Activated T-cell treated with anti-CD3 and anti-CD28 coated beads for 1 hour (primary cell): ENCODE data around the gene HHAT.

Experiments
- DNase-seq: peaks from one replicate; pipeline ENCODE4 v3.0.0-alpha.2; 2020; ENCODE audit warnings: low read depth

Gene HHAT

GRCh38 chr1:210600421-210601159, 271.9 kb downstream of the HHAT start:
- DNase-seq: no peak

GRCh38 chr1:210603123-210603522, 274.4 kb downstream of the HHAT start:
- DNase-seq: no peak

GRCh38 chr1:210605099-210605498, 276.4 kb downstream of the HHAT start:
- DNase-seq: no peak

GRCh38 chr1:210607361-210607760, 278.7 kb downstream of the HHAT start:
- no peak for DNase-seq

- no peak for DNase-seq
Observed at GRCh38 chr1:210608767-210609166, 280.1 kb downstream of the HHAT start.

GRCh38 chr1:210616356-210616755, 287.7 kb downstream of the HHAT start:
- no peak for DNase-seq

- no peak for DNase-seq
Observed at GRCh38 chr1:210617293-210617692, 288.6 kb downstream of the HHAT start.

- no peak for DNase-seq
Observed at GRCh38 chr1:210618369-210618768, 289.7 kb downstream of the HHAT start.

- no peak for DNase-seq
Observed at GRCh38 chr1:210620867-210621488, 292.3 kb downstream of the HHAT start.

- no peak for DNase-seq
Observed at GRCh38 chr1:210621712-210622111, 293.0 kb downstream of the HHAT start.

- no peak for DNase-seq
Observed at GRCh38 chr1:210624722-210625121, 296.0 kb downstream of the HHAT start.

GRCh38 chr1:210625715-210626114, 297.0 kb downstream of the HHAT start:
- DNase-seq: no peak

- DNase-seq: no peak
Observed at GRCh38 chr1:210626341-210626740, 297.6 kb downstream of the HHAT start.

- DNase-seq: no peak
Observed at GRCh38 chr1:210627755-210628154, 299.1 kb downstream of the HHAT start.

- DNase-seq: no peak
Observed at GRCh38 chr1:210629276-210629675, 300.6 kb downstream of the HHAT start.

GRCh38 chr1:210631399-210631798, 302.7 kb downstream of the HHAT start:
- no peak for DNase-seq

GRCh38 chr1:210633140-210633539, 304.4 kb downstream of the HHAT start:
- DNase-seq: no peak

- no peak for DNase-seq
Observed at GRCh38 chr1:210633636-210634035, 304.9 kb downstream of the HHAT start.

- no peak for DNase-seq
Observed at GRCh38 chr1:210635108-210635507, 306.4 kb downstream of the HHAT start.

- no peak for DNase-seq
Observed at GRCh38 chr1:210641582-210641981, 312.9 kb downstream of the HHAT start.

GRCh38 chr1:210645582-210646257, 317.0 kb downstream of the HHAT start:
- no peak for DNase-seq

GRCh38 chr1:210646258-210646616, 317.5 kb downstream of the HHAT start:
- no peak for DNase-seq
